OCI-LY3 (cell line): ENCODE data around the gene ABHD8.

ENCODE experiments used
- CTCF ChIP-seq: fragments of 200-600, 300-600 bp; sonication (generic); IDR thresholded peaks from 2 replicates; pipeline ENCODE4 v1.5.1; 2014; ENCODE audit warnings: antibody characterized with exemption, low read length, low read depth
- EZH2phosphoT487 ChIP-seq: fragments of 200-600 bp; shearing (Covaris generic); IDR thresholded peaks from 2 replicates; pipeline ENCODE4 v1.6.1; 2018; ENCODE audit warnings: antibody characterized with exemption, mixed run types, low read depth

GRCh38 chr19:17309965-17310461 is 6.8 kb upstream of the ABHD8 start:
- TF ChIP-seq CTCF (no peak), EZH2phosphoT487 (no peak)
